ENCODE measurements around the gene LSP1.

- TF ChIP-seq POLR2AphosphoS5 (IDR thresholded peaks at IDR 0.05; ENCODE audit: low read depth, low read length) (no peak), CTCF (CRISPR knock-in tag; IDR thresholded peaks at IDR 0.05) (no peak; the same call in 1 of the 2 replicates), IRX3 (CRISPR knock-in tag; IDR thresholded peaks at IDR 0.05; ENCODE audit: borderline replicate concordance, low read depth) (no peak), ZNF121 (CRISPR knock-in tag; IDR thresholded peaks at IDR 0.05) (no peak), U2AF1 (optimal IDR thresholded peaks at IDR 0.05; ENCODE audit: low read depth, low read length) (no peak), CBX5 (CRISPR knock-in tag; IDR thresholded peaks at IDR 0.05; ENCODE audit: borderline replicate concordance) (no peak), KLF9 (CRISPR knock-in tag; IDR thresholded peaks at IDR 0.05; ENCODE audit: low read depth) (no peak), NR2F1 (CRISPR knock-in tag; IDR thresholded peaks at IDR 0.05) (no peak), CBX1 (IDR thresholded peaks at IDR 0.05; ENCODE audit: low read depth) (no peak), RFX5 (IDR thresholded peaks at IDR 0.05; ENCODE audit: low read depth, low read length) (no peak), SKIL (CRISPR knock-in tag; IDR thresholded peaks at IDR 0.05; ENCODE audit: borderline replicate concordance) (no peak)
- TF ChIP-seq, protein P1, sequence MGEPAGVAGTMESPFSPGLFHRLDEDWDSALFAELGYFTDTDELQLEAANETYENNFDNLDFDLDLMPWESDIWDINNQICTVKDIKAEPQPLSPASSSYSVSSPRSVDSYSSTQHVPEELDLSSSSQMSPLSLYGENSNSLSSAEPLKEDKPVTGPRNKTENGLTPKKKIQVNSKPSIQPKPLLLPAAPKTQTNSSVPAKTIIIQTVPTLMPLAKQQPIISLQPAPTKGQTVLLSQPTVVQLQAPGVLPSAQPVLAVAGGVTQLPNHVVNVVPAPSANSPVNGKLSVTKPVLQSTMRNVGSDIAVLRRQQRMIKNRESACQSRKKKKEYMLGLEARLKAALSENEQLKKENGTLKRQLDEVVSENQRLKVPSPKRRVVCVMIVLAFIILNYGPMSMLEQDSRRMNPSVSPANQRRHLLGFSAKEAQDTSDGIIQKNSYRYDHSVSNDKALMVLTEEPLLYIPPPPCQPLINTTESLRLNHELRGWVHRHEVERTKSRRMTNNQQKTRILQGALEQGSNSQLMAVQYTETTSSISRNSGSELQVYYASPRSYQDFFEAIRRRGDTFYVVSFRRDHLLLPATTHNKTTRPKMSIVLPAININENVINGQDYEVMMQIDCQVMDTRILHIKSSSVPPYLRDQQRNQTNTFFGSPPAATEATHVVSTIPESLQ (CRISPR knock-in tag; conservative IDR thresholded peaks at IDR 0.05): no peak
- TF ChIP-seq, protein P2, sequence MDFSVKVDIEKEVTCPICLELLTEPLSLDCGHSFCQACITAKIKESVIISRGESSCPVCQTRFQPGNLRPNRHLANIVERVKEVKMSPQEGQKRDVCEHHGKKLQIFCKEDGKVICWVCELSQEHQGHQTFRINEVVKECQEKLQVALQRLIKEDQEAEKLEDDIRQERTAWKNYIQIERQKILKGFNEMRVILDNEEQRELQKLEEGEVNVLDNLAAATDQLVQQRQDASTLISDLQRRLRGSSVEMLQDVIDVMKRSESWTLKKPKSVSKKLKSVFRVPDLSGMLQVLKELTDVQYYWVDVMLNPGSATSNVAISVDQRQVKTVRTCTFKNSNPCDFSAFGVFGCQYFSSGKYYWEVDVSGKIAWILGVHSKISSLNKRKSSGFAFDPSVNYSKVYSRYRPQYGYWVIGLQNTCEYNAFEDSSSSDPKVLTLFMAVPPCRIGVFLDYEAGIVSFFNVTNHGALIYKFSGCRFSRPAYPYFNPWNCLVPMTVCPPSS (IDR thresholded peaks at IDR 0.05): no peak
- TF ChIP-seq, protein P3, sequence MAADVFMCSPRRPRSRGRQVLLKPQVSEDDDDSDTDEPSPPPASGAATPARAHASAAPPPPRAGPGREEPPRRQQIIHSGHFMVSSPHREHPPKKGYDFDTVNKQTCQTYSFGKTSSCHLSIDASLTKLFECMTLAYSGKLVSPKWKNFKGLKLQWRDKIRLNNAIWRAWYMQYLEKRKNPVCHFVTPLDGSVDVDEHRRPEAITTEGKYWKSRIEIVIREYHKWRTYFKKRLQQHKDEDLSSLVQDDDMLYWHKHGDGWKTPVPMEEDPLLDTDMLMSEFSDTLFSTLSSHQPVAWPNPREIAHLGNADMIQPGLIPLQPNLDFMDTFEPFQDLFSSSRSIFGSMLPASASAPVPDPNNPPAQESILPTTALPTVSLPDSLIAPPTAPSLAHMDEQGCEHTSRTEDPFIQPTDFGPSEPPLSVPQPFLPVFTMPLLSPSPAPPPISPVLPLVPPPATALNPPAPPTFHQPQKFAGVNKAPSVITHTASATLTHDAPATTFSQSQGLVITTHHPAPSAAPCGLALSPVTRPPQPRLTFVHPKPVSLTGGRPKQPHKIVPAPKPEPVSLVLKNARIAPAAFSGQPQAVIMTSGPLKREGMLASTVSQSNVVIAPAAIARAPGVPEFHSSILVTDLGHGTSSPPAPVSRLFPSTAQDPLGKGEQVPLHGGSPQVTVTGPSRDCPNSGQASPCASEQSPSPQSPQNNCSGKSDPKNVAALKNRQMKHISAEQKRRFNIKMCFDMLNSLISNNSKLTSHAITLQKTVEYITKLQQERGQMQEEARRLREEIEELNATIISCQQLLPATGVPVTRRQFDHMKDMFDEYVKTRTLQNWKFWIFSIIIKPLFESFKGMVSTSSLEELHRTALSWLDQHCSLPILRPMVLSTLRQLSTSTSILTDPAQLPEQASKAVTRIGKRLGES (CRISPR knock-in tag; IDR thresholded peaks at IDR 0.05; ENCODE audit: borderline replicate concordance): no peak
These were observed 3.0 kb downstream of the LSP1 start for GRCh38 chr11:1855886-1856265.

Data from HepG2 (cell line).